HG02938 (cell line): ENCODE results near the gene SLC1A6.
"Not testable (repeated sequence)": the region's sequence is repeated elsewhere in the genome, so short reads cannot be mapped to it uniquely, and the experiment has no call there.

ENCODE experiments used
- ATAC-seq: cut with Tn5 transposase; IDR thresholded peaks from one replicate; pipeline ENCODE4 v1.9.1; 2021; ENCODE audit warnings: mild to moderate bottlenecking, moderate library complexity; ENCODE audit not compliant: unreplicated experiment

The SLC1A6 gene

GRCh38 chr19:14979476-14980255 lies at the start of gene SLC1A6:
Gene SLC1A6, minus strand, starts transcription at chr19:14979864. Its CDS starts 6,954 bp downstream, at chr19:14972910.
- ATAC-seq = no peak

- no peak for ATAC-seq
These were observed 48.8 kb upstream of the SLC1A6 start for GRCh38 chr19:15028490-15028889.

GRCh38 chr19:15025217-15025616 lies 45.6 kb upstream of the SLC1A6 start:
- no peak for ATAC-seq

- no peak for ATAC-seq
These were observed 43.1 kb upstream of the SLC1A6 start for GRCh38 chr19:15022752-15023151.

GRCh38 chr19:15021286-15022007 lies 41.8 kb upstream of the SLC1A6 start:
- ATAC-seq = no peak

- not testable (repeated sequence) for ATAC-seq
These were observed 39.2 kb upstream of the SLC1A6 start for GRCh38 chr19:15018836-15019235.

- no peak for ATAC-seq
These were observed 36.4 kb upstream of the SLC1A6 start for GRCh38 chr19:15015946-15016542.

- no peak for ATAC-seq
These were observed 34.9 kb upstream of the SLC1A6 start for GRCh38 chr19:15014579-15014978.

- no peak for ATAC-seq
These were observed 31.0 kb upstream of the SLC1A6 start for GRCh38 chr19:15010501-15011300.

- no peak for ATAC-seq
These were observed 28.6 kb upstream of the SLC1A6 start for GRCh38 chr19:15008308-15008707.

- no peak for ATAC-seq
These were observed 18.3 kb upstream of the SLC1A6 start for GRCh38 chr19:14997981-14998380.

- ATAC-seq = no peak
These were observed 13.1 kb upstream of the SLC1A6 start for GRCh38 chr19:14992780-14993179.

- ATAC-seq = no peak
These were observed 5.5 kb upstream of the SLC1A6 start for GRCh38 chr19:14985133-14985532.

- no peak for ATAC-seq
These were observed 1.4 kb downstream of the SLC1A6 start for GRCh38 chr19:14978161-14978776.

GRCh38 chr19:14977128-14977527 lies 2.5 kb downstream of the SLC1A6 start:
- ATAC-seq = no peak

GRCh38 chr19:14974488-14974887 lies 5.2 kb downstream of the SLC1A6 start:
- no peak for ATAC-seq

GRCh38 chr19:14972676-14973075 lies 7.0 kb downstream of the SLC1A6 start:
- no peak for ATAC-seq

GRCh38 chr19:14971474-14971873 lies 8.2 kb downstream of the SLC1A6 start:
- no peak for ATAC-seq

- no peak for ATAC-seq
These were observed 11.4 kb downstream of the SLC1A6 start for GRCh38 chr19:14968247-14968646.

GRCh38 chr19:14961956-14962685 lies 17.5 kb downstream of the SLC1A6 start:
- no peak for ATAC-seq
